ENCODE data around the gene MAPK8IP3. TPM values are rescaled to one million over a fixed set of nuclear protein-coding genes. Genes with fewer than 3 reads are reported as not detected.

MAPK8IP3 gene
- total and polyA plus RNA-seq, 9 of the 15 experiments (the other 6 are each of a cell fraction or from before 2014, with no cell fraction given) = 0.17 to 58.7 (median 16.7) TPM

GRCh38 chr16:1706386-1707192 is 594 bp downstream of the MAPK8IP3 start (continued):
- TF ChIP-seq UBTF (IDR thresholded peaks at IDR 0.05; ENCODE audit: borderline replicate concordance in 1 of 2, low read depth in 2 of 2, low read length in 2 of 2) (peak in 1 of 2 experiments; percentile 26; a peak in 1 of 4 replicates), RUNX1 (IDR thresholded peaks at IDR 0.05; ENCODE audit: low read depth) (no peak), SMARCA5 (IDR thresholded peaks at IDR 0.05) (no peak), ZNF239 (CRISPR knock-in tag; IDR thresholded peaks at IDR 0.05) (no peak), JUN (IDR thresholded peaks at IDR 0.05; ENCODE audit: borderline replicate concordance, low read depth, low read length) (no peak), JUN (CRISPR knock-in tag; IDR thresholded peaks at IDR 0.05; ENCODE audit: borderline replicate concordance) (no peak), ELF2 (CRISPR knock-in tag; IDR thresholded peaks at IDR 0.05) (no peak), PPARD (CRISPR knock-in tag; IDR thresholded peaks at IDR 0.05) (no peak), NFRKB (IDR thresholded peaks at IDR 0.05; ENCODE audit: low read depth) (no peak), ZNF224 (CRISPR knock-in tag; IDR thresholded peaks at IDR 0.05) (no peak), THAP12 (CRISPR knock-in tag; IDR thresholded peaks at IDR 0.05) (no peak), PREB (CRISPR knock-in tag; IDR thresholded peaks at IDR 0.05) (no peak), ZNF77 (CRISPR knock-in tag; IDR thresholded peaks at IDR 0.05) (no peak), STAT5B (CRISPR knock-in tag; IDR thresholded peaks at IDR 0.05) (no peak), DPF2 (IDR thresholded peaks at IDR 0.05) (no peak), BRF1 (IDR thresholded peaks at IDR 0.05; ENCODE audit: borderline replicate concordance, extremely low read depth, insufficient read length) (no peak), ADNP (tag; IDR thresholded peaks at IDR 0.05) (no peak), FOXK2 (conservative IDR thresholded peaks at IDR 0.05 in 1 of 2, IDR thresholded peaks at IDR 0.05 in 1 of 2; ENCODE audit: low read depth in 2 of 2) (no peak)
- TF ChIP-seq, protein P1, sequence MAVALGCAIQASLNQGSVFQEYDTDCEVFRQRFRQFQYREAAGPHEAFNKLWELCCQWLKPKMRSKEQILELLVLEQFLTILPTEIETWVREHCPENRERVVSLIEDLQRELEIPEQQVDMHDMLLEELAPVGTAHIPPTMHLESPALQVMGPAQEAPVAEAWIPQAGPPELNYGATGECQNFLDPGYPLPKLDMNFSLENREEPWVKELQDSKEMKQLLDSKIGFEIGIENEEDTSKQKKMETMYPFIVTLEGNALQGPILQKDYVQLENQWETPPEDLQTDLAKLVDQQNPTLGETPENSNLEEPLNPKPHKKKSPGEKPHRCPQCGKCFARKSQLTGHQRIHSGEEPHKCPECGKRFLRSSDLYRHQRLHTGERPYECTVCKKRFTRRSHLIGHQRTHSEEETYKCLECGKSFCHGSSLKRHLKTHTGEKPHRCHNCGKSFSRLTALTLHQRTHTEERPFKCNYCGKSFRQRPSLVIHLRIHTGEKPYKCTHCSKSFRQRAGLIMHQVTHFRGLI (CRISPR knock-in tag; IDR thresholded peaks at IDR 0.05) = no peak
- TF ChIP-seq, protein P2, sequence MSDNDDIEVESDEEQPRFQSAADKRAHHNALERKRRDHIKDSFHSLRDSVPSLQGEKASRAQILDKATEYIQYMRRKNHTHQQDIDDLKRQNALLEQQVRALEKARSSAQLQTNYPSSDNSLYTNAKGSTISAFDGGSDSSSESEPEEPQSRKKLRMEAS (CRISPR knock-in tag; IDR thresholded peaks at IDR 0.05) = peak; percentile 69
